Endodermal cell (in vitro differentiated cells): ENCODE results near the gene DHX40. TPM values are rescaled to one million over a fixed set of nuclear protein-coding genes. Genes with fewer than 3 reads are reported as not detected.

Source experiments
- DNase-seq: peaks from one replicate; pipeline ENCODE4 v3.0.0-alpha.2; 2017
- H3K27ac ChIP-seq: 2 replicates; pipeline ENCODE4 v1.5.1; 2013; ENCODE audit warnings: mild to moderate bottlenecking, low read depth, low read length, moderate library complexity
- H3K27me3 ChIP-seq: 2 replicates; pipeline ENCODE4 v1.6.1; 2013; ENCODE audit warnings: mild to moderate bottlenecking, low read length, moderate library complexity; ENCODE audit not compliant: insufficient read depth, control insufficient read depth, poor library complexity, severe bottlenecking
- H3K36me3 ChIP-seq: 2 replicates; pipeline ENCODE4 v1.7.0; 2013; ENCODE audit warnings: mild to moderate bottlenecking, low read length, moderate library complexity; ENCODE audit not compliant: control insufficient read depth, insufficient read depth
- H3K4me1 ChIP-seq: one replicate; pipeline ENCODE4 v1.7.0; 2013; ENCODE audit warnings: low read length; ENCODE audit not compliant: control insufficient read depth, insufficient read depth
- H3K4me3 ChIP-seq: 2 replicates; pipeline ENCODE4 v1.5.1; 2013; ENCODE audit warnings: mild to moderate bottlenecking, low read length, moderate library complexity
- H3K9ac ChIP-seq: 2 replicates; pipeline ENCODE4 v1.6.1; 2013; ENCODE audit warnings: mild to moderate bottlenecking, low read length, moderate library complexity; ENCODE audit not compliant: poor library complexity, severe bottlenecking; ENCODE audit errors: extremely low read depth
- H3K9me3 ChIP-seq: 2 replicates; pipeline ENCODE4 v1.6.1; 2013; ENCODE audit warnings: mild to moderate bottlenecking, low read length, moderate library complexity; ENCODE audit not compliant: control insufficient read depth
- H3K27ac Mint-ChIP-seq: 2 replicates; pipeline ENCODE4 v1.8.0; 2020; ENCODE audit warnings: mixed read lengths
- H3K27me3 Mint-ChIP-seq: 2 replicates; pipeline ENCODE4 v1.8.0; 2021; ENCODE audit warnings: mild to moderate bottlenecking, mixed read lengths; ENCODE audit not compliant: insufficient read depth
- H3K36me3 Mint-ChIP-seq: 2 replicates; pipeline ENCODE4 v1.8.0; 2020; ENCODE audit warnings: low read depth, mixed read lengths
- H3K4me1 Mint-ChIP-seq: 2 replicates; pipeline ENCODE4 v1.8.0; 2020; ENCODE audit warnings: mixed read lengths
- H3K4me3 Mint-ChIP-seq: 2 replicates; pipeline ENCODE4 v1.8.0; 2020; ENCODE audit warnings: mild to moderate bottlenecking, moderate library complexity, mixed read lengths
- H3K9me3 Mint-ChIP-seq: 2 replicates; pipeline ENCODE4 v1.8.0; 2020; ENCODE audit warnings: mild to moderate bottlenecking, mixed read lengths
- WGBS, 2 experiments: methylation state at CpG; one replicate each; pipeline versions ENCODE4 v1.1.5 to v1.1.7; 2013; ENCODE audit warnings: missing lambda C conversion rate in 2 of 2, mixed read lengths in 1 of 2; ENCODE audit not compliant: insufficient coverage in 1 of 2, insufficient read length in 1 of 2; 5-methylcytosine and 5-hydroxymethylcytosine counted together
- total RNA-seq, 2 donors: library from RNA; stranded (reverse); fragmentation: NEBNext Ultra II Directional in 1 of 2; extraction: Animal tissue kit (Norgen Biotek cat#: 25700) in 1 of 2; gene quantifications; 2 replicates in 1 of 2; 3 replicates in 1 of 2; pipeline ENCODE4 v1.2.1, GENCODE V29; 2021
- TF ChIP-seq, protein P1 (sequence below): fragments of 200-600 bp; sonication (generic); conservative IDR thresholded peaks from 2 replicates; pipeline ENCODE4 v1.5.0; 2021; ENCODE audit warnings: antibody characterized with exemption, mild to moderate bottlenecking

The DHX40 gene
- total RNA-seq, 2 donors from 2014 or later, result 32.7 to 36.2 TPM

DNA sequence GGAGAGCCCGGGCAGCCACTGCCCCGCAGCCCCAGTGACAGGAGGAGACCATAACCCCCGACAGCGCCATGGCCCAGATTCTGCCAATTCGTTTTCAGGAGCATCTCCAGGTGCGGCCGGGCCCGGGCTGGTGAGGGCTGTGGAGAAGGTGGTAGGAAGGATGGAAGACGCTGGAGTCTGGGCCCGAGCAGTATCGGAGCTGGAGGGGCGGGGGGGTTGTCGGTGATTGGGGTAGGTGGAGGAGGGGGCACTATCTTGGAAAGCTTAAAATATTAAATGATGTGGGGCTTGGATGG lies 54.6 kb downstream of the DHX40 start:
- Mint-ChIP-seq H3K27ac (peak overlapping the region; percentile 97), H3K4me3 (peak overlapping the region; percentile 98)

DNA sequence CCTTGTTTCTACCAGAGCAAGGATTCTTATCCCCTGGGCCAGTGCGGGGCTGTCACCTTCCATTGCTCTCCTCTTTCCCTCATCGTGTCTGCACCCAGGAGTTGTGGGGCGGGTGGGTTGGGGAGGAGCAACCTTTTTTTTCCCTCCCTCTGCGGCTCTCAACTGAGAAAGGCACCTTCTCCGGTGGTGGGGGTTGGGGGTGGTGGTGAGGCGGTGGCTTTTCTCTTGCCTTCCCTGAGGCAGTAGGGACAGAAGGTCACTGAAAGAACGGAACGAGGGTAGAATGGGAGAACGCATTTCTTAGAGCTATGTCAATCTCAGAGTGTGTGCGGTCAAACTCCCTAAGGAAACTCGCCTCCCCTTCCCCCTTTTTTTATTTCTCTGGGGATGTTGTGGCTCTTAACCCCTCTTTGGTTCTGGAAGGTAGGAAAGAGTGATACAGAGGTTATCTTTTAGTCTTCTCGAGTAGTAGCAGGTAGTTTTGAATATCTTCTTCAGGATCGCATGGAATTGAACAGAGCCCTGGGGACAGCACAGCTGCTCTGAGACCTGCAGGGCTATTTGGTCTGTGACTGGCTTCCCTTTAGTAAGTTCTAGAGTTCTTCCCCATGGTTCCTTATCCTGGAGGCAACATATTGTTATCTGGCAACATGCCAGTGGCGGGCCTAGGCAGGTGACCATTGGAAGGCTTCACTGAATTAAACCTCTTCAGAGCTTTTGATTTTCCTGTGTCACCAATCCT lies 55.3 kb downstream of the DHX40 start:
- 3 to 16% methylated on average over 3 to 8 of the region's 14 CpGs for WGBS, 2 experiments
- TF ChIP-seq, protein P1, sequence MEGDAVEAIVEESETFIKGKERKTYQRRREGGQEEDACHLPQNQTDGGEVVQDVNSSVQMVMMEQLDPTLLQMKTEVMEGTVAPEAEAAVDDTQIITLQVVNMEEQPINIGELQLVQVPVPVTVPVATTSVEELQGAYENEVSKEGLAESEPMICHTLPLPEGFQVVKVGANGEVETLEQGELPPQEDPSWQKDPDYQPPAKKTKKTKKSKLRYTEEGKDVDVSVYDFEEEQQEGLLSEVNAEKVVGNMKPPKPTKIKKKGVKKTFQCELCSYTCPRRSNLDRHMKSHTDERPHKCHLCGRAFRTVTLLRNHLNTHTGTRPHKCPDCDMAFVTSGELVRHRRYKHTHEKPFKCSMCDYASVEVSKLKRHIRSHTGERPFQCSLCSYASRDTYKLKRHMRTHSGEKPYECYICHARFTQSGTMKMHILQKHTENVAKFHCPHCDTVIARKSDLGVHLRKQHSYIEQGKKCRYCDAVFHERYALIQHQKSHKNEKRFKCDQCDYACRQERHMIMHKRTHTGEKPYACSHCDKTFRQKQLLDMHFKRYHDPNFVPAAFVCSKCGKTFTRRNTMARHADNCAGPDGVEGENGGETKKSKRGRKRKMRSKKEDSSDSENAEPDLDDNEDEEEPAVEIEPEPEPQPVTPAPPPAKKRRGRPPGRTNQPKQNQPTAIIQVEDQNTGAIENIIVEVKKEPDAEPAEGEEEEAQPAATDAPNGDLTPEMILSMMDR, result no peak
- Histone ChIP-seq H3K27me3 (no peaks in the 10 kb centered on the region), H3K4me3 (peak overlapping the region; percentile 93), H3K9ac (peak overlapping the region; percentile 95), H3K9me3 (no peaks in the 10 kb centered on the region), H3K36me3 (peaks cover 9% of the 10 kb centered on the region), H3K4me1 (peaks cover 5% of the 10 kb centered on the region), H3K27ac (no peak overlapping the region)
- Mint-ChIP-seq H3K27me3 (no peaks in the 10 kb centered on the region), H3K4me3 (peak overlapping the region; percentile 98), H3K27ac (peak overlapping the region; percentile 97), H3K9me3 (no peaks in the 10 kb centered on the region), H3K4me1 (peaks cover 41% of the 10 kb centered on the region), H3K36me3 (peaks cover 3% of the 10 kb centered on the region)
- DNase-seq, result peak; percentile 80

More for the DNA sequence above, 54.6 kb downstream of the DHX40 start:
- peaks cover 8% of the 10 kb centered on the region for H3K36me3 ChIP-seq
- peaks cover 5% of the 10 kb centered on the region for H3K4me1 ChIP-seq
- H3K27me3 Mint-ChIP-seq, result no peaks in the 10 kb centered on the region
- no peaks in the 10 kb centered on the region for H3K9me3 Mint-ChIP-seq
- H3K9ac ChIP-seq, result peak overlapping the region; percentile 95
- TF ChIP-seq, protein P1, result no peak
- H3K27me3 ChIP-seq, result no peaks in the 10 kb centered on the region
- H3K36me3 Mint-ChIP-seq, result no peaks in the 10 kb centered on the region
- peak overlapping the region; percentile 99 for H3K27ac ChIP-seq
- DNase-seq, result no peak
- peaks cover 41% of the 10 kb centered on the region for H3K4me1 Mint-ChIP-seq
- no peaks in the 10 kb centered on the region for H3K9me3 ChIP-seq
- 0% methylated on average over 5 to 13 of the region's 13 CpGs for WGBS, 2 experiments
- H3K4me3 ChIP-seq, result peak overlapping the region; percentile 93

DNA sequence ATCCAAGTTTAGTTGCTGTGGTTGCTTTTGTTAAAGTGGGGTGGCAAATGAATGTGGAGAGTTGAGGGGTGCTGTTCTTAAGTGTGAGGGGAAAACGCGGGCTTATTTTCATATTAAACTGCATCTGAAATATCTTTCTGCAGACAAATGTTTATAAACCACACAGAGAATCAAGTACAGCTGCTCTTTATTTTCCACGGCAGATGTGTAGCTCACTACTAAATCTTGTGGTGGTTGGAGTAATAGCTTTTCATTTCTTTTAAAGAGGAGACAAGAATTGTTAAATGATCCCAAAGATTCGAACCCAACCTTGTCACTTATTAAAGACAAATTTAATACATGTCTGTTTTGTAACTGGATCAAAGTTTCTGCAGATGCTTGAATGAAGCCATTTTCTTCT lies 56.4 kb downstream of the DHX40 start:
- Mint-ChIP-seq H3K27ac (peak overlapping the region; percentile 90), H3K36me3 (peaks cover 3% of the 10 kb centered on the region), H3K27me3 (no peaks in the 10 kb centered on the region), H3K9me3 (no peaks in the 10 kb centered on the region), H3K4me3 (peak overlapping the region; percentile 98), H3K4me1 (peaks cover 37% of the 10 kb centered on the region)
- Histone ChIP-seq H3K9ac (peak overlapping the region; percentile 55), H3K4me3 (peak overlapping the region; percentile 93), H3K36me3 (peaks cover 18% of the 10 kb centered on the region), H3K4me1 (peaks cover 3% of the 10 kb centered on the region), H3K27me3 (no peaks in the 10 kb centered on the region), H3K27ac (no peak overlapping the region), H3K9me3 (no peaks in the 10 kb centered on the region)
- DNase-seq, result no peak
- TF ChIP-seq, protein P1, result no peak
- WGBS, 2 experiments, result 78% methylated on average over 3 of the region's 4 CpGs; no CpG with 5 or more reads in 1 of the 2 experiments
